Ascending aorta (tissue), 2 donors: ENCODE data around the gene DCUN1D2. TPM values are rescaled to one million over a fixed set of nuclear protein-coding genes. Genes with fewer than 3 reads are reported as not detected.

Experiments
- DNase-seq, 2 donors: peaks; one replicate each; pipeline ENCODE4 v3.0.0-alpha.2; 2019; ENCODE audit warnings: low spot score in 2 of 2
- H3K27ac ChIP-seq, 2 donors: fragments of 200-600 bp; sonication (generic); one replicate each; pipeline ENCODE4 v1.5.1; 2016 to 2017; ENCODE audit warnings: mild to moderate bottlenecking in 1 of 2
- H3K27me3 ChIP-seq: fragments of 200-600 bp; sonication (generic); one replicate; pipeline ENCODE4 v1.5.1; 2017
- H3K36me3 ChIP-seq, 2 donors: fragments of 200-600 bp; sonication (generic); one replicate each; pipeline ENCODE4 v1.5.1; 2016
- H3K4me1 ChIP-seq, 2 donors: fragments of 200-600 bp; sonication (generic); one replicate each; pipeline ENCODE4 v1.5.1; 2016 to 2017; ENCODE audit warnings: mild to moderate bottlenecking in 1 of 2
- H3K4me3 ChIP-seq, 2 donors: fragments of 200-600 bp; sonication (generic); one replicate each; pipeline ENCODE4 v1.5.1; 2016 to 2017; ENCODE audit warnings: mild to moderate bottlenecking in 1 of 2
- H3K9me3 ChIP-seq, 2 donors: fragments of 200-600 bp; sonication (generic); one replicate each; pipeline ENCODE4 v1.5.1; 2016
- CTCF ChIP-seq, 3 experiments: fragments of 200-600 bp in 2 of 3; fragments of 450-650 bp in 1 of 3; sonication (generic) in 2 of 3; IDR thresholded peaks; one replicate each; pipeline ENCODE4 v1.5.1; 2016 to 2019; ENCODE audit warnings: antibody characterized with exemption in 3 of 3, mild to moderate bottlenecking in 1 of 3, moderate library complexity in 1 of 3
- intact Hi-C: fragments of 100-400 bp; cut with DNase I; formaldehyde crosslinking; loops from one replicate; pipeline ENCODE4 v1.15.1; 2023
- total RNA-seq: library from RNA; depleted of rRNA; stranded (reverse); fragments of >200 nt; gene quantifications from one replicate; pipeline ENCODE4 v1.1.0, GENCODE V29; 2016

The DCUN1D2 gene
- total RNA-seq, 1 donor from 2014 or later, result 5.9 TPM

DNA sequence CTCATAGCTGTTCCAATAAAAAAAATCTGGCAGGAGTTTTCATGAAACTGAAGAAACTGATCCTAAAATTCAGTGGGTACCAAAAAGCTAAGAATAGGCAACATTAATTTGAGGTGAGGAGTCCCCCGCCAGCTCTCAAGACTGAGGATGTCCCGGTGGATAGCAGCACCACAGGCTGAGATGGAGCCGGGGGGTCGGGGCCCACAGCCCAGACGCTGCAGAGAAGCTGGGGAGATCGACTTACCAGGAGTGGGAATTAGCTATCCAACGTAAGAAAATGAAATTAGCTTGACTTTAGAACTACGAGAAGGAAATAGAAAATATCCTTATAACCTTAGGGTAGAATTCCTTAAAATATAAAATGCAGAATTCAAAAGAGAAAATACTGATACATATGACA, 23.2 kb upstream of the DCUN1D2 start:
- H3K27ac ChIP-seq, result no peak overlapping the region
- intact Hi-C loops, result no loop called here
- DNase-seq, result peak in 1 of 2 donors; percentile 35
- H3K4me1 ChIP-seq, result no peaks in the 10 kb centered on the region
- no peak overlapping the region for H3K4me3 ChIP-seq
- no peak for TF ChIP-seq CTCF (IDR thresholded peaks at IDR 0.05)
- H3K36me3 ChIP-seq, result peaks cover 37 to 67% of the 10 kb centered on the region in 2 donors
- H3K9me3 ChIP-seq, result no peaks in the 10 kb centered on the region
- no peaks in the 10 kb centered on the region for H3K27me3 ChIP-seq

DNA sequence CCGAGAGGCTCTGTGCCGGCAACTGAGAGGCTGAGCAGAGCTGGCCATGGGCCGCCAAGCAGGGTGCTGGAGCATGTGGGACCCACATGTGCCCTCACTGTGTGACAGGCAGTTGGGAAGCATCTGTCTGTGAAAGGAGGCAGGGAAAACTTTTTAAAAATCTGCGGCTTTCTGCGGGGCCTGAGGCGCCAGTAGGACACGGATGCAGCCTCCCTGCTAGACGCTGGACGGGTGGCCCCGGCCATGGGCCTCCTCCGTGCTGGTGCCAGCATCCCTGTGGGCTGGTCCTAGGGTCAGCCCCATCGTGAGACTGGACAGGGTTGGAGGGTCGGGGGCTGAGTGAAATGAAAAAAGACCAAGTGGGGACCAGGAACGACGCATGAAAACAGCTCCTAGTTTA, 20.9 kb upstream of the DCUN1D2 start:
- DNase-seq, result peak in 1 of 2 donors; percentile 53
- TF ChIP-seq CTCF (IDR thresholded peaks at IDR 0.05), result no peak
- H3K36me3 ChIP-seq, result peaks cover 22 to 66% of the 10 kb centered on the region in 2 donors
- H3K4me1 ChIP-seq, result peaks cover 0 to under 1% of the 10 kb centered on the region in 2 donors
- no peak overlapping the region for H3K4me3 ChIP-seq
- no peaks in the 10 kb centered on the region for H3K9me3 ChIP-seq
- no peak overlapping the region for H3K27ac ChIP-seq
- no peaks in the 10 kb centered on the region for H3K27me3 ChIP-seq
- intact Hi-C loops, result no loop called here

DNA sequence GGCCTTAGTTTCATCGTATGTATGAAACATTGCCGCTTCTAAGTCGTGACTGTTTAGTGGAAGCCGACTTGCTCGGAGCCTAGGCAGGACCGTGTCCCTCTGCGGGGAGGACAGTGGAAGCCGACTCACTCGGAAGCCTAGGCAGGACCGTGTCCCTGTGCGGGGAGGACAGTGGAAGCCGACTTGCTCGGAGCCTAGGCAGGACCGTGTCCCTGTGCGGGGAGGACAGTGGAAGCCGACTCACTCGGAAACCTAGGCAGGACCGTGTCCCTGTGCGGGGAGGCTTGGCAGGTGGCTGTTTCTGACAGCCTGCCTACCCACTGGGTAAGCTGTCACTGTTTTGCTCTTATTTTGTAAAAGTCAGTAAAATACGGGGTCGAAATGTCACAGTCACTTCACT, 20.4 kb upstream of the DCUN1D2 start:
- no peak for TF ChIP-seq CTCF (IDR thresholded peaks at IDR 0.05)
- Histone ChIP-seq H3K9me3 (no peaks in the 10 kb centered on the region), H3K27me3 (no peaks in the 10 kb centered on the region), H3K36me3 (peaks cover 22 to 61% of the 10 kb centered on the region in 2 donors), H3K27ac (no peak overlapping the region), H3K4me1 (peaks cover 0 to 5% of the 10 kb centered on the region in 2 donors), H3K4me3 (no peak overlapping the region)
- intact Hi-C loops, result no loop called here
- no peak for DNase-seq

DNA sequence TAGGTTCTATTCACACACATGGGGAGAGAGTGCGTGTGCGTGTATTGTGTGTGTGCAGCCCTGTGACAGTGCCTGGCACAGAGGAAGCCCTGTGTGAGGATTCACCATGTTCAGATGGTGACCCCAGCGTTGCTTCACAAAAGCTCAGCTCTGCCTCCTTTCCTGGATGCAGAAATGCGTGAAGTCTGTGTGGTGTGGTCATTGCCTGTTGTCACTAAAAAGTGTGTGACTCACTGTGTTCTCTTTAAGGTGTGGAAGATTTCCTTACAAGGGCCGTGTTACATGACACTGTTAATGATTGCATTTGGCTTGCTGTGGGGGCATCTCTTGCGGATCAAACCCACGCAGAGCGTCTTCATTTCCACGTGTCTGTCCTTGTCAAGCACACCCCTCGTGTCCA, 19.5 kb upstream of the DCUN1D2 start:
- peak in 1 of 2 donors; percentile 44 for DNase-seq
- TF ChIP-seq CTCF (IDR thresholded peaks at IDR 0.05), result no peak
- H3K4me1 ChIP-seq, result peaks cover 0 to 6% of the 10 kb centered on the region in 2 donors
- no peak overlapping the region for H3K27ac ChIP-seq
- intact Hi-C loops, result no loop called here
- H3K36me3 ChIP-seq, result peaks cover 24 to 60% of the 10 kb centered on the region in 2 donors
- no peak overlapping the region for H3K4me3 ChIP-seq
- H3K9me3 ChIP-seq, result no peaks in the 10 kb centered on the region
- H3K27me3 ChIP-seq, result no peaks in the 10 kb centered on the region

DNA sequence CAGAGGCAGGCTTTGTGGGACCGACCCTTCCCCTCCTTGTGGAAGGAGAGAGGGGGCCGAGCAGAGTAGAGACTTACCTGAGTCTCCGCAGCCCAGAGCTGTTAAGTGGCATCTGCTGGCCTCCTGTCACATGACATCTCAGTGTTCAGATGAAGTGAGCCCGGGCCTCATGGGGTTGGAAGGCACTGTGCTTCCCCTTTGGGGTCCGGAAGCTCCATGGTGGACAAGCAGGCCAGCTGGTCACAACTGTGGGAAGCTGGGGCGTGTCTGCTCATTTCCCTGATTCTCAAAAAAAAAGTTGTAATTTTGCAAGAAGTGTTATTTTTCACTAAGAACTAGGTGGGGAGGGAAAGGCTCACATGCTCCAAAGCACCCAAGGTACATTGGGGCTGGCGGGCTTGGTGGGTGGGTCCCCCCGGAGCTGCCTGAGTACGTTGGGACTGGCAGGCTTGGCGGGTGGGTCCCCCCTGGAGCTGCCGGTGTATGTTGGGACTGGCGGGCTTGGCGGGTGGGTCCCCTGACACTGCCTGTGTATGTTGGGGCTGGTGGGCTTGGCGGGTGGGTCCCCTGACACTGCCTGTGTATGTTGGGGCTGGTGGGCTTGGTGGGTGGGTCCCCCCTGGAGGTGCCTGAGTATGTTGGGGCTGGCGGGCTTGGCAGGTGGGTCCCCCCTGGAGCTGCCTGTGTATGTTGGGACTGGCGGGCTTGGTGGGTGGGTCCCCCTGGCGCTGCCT, 18.2 kb upstream of the DCUN1D2 start:
- Histone ChIP-seq H3K4me3 (no peak overlapping the region), H3K27me3 (no peaks in the 10 kb centered on the region), H3K27ac (no peak overlapping the region), H3K4me1 (peaks cover 0 to 6% of the 10 kb centered on the region in 2 donors), H3K36me3 (peaks cover 30 to 57% of the 10 kb centered on the region in 2 donors), H3K9me3 (no peaks in the 10 kb centered on the region)
- DNase-seq, result no peak
- intact Hi-C loops, result no loop called here
- TF ChIP-seq CTCF (IDR thresholded peaks at IDR 0.05), result no peak
